GM18907 (cell line): Measurements from ENCODE around the gene LGR4.
"Not testable (repeated sequence)": the region's sequence is repeated elsewhere in the genome, so short reads cannot be mapped to it uniquely, and the experiment has no call there.

Experiments
- ATAC-seq: cut with Tn5 transposase; IDR thresholded peaks from one replicate; pipeline ENCODE4 v1.9.1; 2021; ENCODE audit warnings: mild to moderate bottlenecking, moderate library complexity; ENCODE audit not compliant: unreplicated experiment

Gene LGR4

DNA sequence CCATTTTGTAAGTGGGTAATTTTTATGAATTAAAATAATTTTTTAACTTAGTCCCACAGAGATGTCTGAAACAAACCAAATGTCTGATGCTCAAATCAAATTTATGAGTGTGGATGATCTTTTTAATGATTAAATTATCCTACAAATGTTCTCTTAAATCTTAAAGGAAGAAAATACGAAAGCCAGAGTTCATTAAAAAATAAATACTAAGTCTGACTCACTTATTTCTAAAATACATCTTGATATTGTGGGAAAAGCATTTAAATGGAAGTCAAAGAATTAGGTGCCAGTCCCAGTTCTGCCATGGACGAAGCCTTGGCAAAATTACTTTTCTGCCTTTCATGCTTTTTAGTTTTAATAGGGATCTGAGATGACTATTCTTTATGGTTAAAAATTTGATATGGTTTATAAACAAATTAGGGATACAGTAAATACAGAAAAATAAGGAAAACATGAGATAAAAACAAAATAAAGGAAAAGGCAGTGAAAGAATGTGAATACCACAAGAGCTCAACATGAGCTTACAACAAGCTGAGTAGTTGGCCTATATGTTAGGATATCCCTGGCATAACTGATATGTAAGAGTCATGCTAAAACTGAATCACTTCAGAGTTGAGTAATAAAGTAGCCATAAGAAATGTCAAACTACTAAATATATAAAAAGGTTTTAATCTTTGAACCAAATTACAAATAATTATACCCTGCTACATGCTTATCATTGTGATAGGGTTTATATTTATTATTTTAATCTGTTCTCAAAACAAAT, 118.8 kb downstream of the LGR4 start:
- ATAC-seq = no peak

DNA sequence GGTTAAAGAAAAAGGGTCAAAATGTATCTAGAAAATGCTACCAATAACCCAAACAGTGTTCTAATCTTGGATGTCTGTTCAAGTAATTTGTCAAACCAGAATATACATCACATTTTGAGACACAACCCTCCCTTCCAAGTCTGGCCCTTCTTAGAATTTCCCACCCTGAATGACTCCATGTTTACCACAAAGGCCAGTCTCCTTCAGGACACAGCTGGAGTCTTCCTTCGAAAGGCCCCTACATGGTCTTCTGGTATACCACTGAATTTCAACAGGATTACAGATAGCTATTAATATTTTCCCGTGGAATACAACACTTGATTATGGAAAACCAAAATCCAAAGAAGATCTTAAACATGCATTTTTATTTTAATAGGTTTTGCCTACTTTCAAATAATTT, 119.8 kb downstream of the LGR4 start:
- ATAC-seq = no peak

DNA sequence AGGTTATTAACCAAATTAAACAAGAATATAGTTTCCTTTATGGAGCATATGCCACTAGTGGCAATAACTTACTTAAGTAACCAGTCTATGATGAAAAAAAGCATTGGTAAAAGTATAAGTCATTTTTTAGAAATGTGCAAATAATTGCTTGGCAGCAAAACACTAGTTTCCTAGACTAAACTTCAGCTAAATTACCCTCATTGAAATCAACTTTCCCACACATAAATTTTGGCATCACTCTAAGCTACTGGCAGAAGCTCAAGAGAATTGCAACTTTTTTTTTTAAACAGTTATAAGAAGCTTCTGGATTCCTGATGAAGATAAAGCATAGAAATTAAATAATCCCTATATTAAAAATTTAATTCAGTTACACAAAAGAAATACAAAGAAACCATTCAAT, 122.1 kb downstream of the LGR4 start:
- ATAC-seq = no peak

DNA sequence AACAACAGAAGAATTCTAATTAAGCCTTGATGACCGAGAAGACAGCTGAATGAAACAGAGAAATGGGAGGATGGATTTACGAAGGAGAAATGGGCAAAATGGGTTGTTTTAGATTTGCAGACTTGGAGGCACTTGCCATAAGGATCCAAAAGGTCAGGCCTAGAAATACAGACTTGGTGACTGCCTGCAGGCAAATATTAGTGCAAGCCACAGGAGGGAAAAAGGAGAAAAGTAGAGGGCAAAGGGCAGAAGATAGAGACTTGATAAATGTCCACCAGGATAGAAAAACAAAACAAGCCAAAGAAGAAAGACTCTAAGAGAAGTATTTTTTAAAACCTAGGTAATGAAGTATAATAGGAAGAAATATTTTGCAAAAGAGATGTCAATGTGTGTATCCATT, 122.7 kb downstream of the LGR4 start:
- ATAC-seq = no peak

DNA sequence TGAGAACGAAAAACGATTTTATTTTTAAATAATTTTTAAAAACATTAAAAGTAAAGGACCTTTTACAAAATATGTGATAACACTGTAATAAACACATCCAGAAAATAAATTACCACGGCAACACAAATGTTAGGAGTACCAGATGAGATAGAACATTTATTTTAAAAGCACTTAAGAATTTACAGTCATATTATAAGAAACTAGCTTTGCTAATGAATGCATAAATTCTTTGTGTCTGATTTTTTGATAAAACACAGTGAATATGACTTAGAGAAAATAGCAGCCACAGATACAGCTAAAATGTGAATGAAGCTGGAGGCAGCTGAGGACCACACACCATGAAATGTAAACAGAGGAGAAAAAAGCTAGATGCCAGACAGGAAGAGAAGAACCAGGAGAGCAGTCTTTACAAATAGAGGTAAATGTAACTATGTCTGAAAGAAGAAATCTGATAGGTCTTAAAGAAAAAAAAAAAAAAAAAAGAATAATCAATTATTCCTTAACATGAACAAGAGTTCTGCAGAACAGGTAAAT, 124.2 kb downstream of the LGR4 start:
- no peak for ATAC-seq

DNA sequence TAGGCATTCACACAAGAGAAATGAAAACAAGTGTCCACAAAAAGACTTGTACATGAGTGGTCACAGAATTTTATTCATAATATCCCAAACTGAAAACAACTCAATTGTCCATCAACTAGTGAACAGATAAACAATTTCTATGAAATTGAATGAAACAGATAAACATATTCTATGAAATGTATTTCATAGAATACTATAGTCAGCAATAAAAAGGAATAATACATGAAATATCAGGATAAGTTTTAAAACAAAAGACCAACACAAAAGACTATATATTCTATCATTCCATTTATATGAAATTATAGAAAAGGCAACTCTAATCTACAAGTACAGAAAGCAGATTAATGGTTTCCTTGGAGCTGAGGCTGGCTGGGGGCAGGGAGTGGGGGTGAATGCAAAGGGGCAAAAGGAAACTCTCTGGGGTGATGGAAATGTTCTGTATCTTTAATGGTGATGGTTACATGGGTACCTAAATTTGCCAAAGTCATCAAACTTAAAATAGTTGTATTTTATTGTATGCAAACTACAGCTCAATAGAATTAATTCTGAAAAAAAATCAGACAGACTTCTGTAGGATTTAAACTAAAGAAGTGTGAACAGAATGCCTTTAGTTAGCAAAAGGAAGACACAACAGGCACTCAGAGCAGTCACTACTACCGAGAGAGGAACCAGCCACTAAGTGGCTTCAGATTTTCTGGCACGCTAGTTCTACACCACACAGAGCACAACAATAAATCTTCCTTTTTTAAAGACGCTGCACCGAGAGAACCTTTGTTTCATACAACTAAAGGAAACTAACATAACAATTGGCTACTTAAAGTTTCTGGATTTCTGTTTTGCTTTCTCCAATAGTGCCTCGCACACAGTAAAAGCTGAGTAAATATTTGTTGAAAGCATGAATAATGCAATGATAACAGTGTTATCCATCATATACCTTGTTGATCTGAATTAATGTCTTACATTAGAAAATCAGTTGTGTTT, 124.9 kb downstream of the LGR4 start:
- no peak for ATAC-seq

DNA sequence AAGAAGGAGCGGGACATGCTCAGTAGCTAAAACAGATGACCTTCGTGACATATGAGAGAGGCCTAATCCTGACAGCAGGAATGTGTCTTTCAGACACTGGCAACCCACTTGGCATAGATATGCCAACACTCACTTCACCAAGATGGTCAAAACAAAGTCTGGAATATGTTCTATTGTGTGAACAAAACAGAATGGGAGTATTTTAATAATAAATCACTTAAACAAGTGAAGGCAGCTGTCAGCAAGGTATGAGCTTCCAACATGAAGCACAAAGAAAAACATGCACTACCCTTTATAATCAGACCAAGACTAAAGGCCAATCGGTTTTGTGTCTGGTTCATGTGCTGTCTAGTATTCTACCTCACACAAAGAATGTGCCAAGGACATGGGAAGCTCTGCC, 132.6 kb downstream of the LGR4 start:
- no peak for ATAC-seq

DNA sequence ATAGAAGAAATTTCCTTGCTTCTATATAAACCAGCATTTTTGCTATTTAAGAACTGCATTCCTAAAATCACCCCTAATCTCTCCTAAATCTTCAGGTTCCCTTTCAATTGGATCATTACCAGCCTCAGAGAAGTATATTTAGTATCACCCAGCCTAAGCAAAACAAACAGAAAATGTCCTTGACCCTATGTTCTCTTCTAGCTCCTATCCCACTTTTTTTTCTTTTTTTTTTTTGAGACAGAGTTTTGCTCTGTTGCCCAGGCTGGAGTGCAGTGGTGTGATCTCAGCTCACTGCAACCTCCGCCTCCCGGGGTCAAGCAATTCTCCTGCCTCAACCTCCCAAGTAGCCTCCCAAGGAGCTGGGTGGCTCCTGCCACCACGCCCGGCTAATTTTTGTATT, 137.8 kb downstream of the LGR4 start:
- not testable (repeated sequence) for ATAC-seq

DNA sequence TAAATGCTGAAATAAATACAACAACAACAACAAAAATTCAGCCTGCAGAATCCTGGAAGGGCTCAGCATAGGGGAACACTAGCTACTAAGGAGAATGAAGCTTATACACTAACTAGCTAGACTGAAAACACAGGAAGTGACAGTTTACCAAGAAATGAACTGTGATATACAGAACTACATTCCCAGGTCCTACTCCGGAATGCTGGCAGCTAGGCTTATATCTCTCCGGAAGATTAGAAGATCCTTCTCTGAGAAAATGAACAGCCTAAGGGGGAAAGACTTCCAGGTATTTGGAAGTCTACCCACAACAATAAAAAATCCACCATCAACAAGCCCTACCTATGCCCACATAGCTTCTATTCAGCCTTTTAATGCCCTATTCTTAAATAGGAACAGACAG, 140.6 kb downstream of the LGR4 start:
- ATAC-seq = no peak

DNA sequence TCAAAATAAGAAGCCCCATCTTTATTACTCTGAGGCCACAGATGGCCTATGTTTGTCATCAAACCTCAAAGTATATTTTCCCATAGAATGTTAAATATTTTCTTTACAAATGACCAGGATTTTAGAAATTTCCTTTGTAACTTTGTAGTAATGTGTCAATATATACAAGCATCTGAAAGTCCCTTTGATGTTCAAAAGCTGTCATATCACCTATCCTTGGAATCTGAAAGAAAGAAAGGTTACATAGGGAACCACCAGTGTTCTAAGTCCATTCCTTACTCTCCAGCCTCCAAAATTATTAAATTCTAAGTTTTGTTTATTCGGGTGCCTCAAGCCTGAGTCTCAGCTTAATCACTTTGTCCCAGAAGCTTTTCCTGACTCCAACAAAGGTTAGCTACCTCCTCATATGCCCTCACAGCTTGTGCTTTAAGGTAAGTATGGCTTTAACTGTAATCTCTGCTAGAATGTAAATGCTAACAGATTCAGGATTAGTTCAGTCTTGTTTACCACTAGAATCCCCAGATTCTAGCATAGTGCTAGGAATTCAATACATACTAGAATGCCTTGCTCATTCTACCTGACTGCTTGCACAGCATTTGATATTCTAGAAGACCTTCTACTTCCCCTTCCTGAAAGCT, 141.8 kb downstream of the LGR4 start:
- no peak for ATAC-seq

DNA sequence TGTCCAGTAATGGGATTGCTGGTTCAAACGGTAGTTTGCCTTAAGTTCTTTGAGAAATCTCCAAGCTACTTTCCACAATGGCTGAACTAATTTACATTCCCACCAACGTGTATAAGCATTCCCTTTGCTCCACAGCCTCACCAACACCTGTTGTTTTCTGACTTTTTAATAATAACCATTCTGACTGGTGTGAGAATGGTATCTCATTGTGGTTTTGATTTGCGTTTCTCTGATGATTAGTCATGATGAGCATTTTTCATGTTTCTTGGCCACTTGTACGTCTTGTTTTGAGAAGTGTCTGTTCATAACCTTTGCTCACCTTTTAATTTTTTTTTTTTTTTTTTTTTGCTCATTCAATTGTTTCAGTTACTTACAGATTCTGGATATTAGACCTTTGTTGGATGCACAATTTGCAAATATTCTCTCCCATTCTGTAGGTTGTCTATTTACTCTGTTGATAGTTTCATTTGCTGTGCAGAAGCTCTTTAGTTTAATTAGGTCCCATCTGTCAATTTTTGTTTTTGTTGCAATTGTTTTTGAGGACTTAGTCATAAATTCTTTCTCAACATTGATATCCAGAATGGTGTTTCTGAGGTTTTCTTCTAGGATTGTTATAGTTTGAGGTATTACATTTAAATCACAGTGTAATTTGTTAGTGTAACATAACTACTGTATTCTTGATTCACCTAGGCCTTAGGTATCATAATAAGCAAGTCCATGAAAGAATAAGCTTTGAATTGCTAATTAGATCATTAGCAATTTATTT, 142.5 kb downstream of the LGR4 start:
- no peak for ATAC-seq

DNA sequence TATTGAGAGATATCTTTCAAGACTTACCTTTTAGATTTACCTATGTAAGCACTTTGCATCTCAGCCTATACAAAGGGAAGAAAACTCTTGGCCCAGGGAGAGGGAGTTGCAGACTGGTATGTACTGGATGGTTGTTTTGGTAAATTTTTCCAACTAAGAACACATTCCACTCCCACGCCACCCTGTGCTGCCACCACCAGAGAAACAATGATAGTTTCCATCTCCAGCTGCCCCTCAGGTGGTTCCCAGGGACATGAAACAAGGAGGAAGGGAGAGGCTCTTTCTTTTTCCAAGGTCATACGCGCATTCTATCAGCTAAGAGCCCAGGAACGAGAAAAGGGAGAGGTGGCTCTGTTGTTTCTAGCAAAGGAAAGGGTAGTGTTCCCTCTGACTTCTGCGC, 144.0 kb downstream of the LGR4 start:
- no peak for ATAC-seq

DNA sequence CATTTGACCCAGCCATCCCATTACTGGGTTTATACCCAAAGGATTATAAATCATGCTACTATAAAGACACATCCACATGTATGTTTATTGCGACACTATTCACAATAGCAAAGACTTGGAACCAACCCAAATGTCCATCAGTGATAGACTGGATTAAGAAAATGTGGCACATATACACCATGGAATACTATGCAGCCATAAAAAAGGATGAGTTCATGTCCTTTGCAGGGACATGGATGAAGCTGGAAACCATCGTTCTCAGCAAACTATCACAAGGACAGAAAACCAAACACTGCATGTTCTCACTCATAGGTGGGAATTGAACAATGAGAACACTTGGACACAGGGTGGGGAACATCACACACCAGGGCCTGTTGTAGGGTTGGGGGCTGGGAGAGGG, 145.5 kb downstream of the LGR4 start:
- ATAC-seq = not testable (repeated sequence)

DNA sequence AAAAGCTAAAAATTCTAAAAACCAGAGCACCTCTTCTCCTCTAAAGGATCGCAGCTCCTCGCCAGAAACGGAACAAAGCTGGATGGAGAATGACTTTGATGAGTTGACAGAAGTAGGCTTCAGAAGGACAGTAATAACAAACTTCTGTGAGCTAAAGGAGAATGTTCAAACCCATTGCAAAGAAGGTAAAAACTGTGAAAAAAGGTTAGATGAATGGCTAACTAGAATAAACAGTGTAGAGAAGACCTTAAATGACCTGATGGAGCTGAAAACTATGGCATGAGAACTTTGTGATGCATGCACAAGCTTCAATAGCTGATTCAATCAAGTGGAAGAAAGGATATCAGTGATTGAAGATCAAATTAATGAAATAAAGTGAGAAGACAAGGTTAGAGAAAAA, 150.4 kb downstream of the LGR4 start:
- not testable (repeated sequence) for ATAC-seq

DNA sequence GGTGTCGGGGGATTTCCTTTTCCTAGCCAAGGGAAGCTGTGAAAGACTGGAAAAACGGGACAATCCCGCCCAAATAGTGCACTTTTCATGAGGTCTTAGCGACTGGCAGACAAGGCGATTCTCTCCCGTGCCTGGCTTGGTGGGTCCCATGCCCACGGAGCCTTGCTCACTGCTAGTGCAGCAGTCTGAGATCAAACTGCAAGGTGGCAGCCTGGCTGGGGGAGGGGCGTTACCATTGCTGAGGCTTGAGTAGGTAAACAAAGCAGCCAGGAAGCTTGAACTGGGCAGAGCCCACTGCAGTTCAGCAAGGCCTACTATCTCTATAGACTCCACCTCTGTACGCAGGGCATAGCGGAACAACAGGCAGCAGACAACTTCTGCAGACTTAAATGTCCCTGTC, 151.2 kb downstream of the LGR4 start:
- ATAC-seq = not testable (repeated sequence)

DNA sequence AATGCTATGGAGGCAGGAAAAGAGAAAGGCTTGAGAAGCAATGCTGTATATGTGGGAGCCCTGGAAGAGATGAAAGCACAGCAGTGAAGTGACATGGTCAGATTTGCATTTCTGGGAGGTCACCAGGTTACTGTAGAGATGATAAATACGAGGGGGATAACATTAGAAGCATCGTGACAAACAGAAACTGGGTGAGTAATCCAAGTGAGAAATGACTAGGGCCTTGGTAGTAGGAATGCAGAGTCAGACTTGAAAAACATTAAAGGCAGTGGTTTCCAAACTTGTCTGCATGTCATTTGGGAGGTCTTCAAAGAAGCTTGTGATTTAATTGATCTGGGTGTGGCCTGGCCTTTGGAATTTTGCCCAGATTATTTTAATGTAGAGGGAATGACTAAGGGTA, 153.5 kb downstream of the LGR4 start:
- ATAC-seq = peak; percentile 100

DNA sequence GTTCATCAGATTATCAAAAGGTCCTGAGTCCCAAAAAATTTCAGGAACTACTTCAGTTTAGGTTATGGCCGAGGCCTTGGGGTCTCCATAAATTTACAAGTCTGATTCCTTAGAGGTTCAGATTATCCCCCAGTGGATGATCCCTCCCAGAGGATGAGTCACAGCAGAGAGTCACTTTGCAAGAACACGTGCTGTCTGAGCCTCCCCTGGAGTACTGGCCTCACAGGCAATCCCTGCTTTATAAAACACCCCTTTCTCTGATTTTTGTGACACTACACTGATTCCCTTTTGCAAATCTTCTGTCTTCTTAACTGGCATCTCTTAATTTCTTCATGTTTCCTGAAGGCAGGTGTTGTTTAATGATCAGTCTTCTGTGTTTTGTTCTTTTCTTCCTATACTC, 154.8 kb downstream of the LGR4 start:
- ATAC-seq = no peak
